Colonic mucosa (tissue), 4 donors: ENCODE measurements around the gene ATN1. TPM values are rescaled to one million over a fixed set of nuclear protein-coding genes. Genes with fewer than 3 reads are reported as not detected.

ENCODE experiments used
- DNase-seq: peaks from one replicate; pipeline ENCODE4 v3.0.0-alpha.2; 2020
- H3K27ac ChIP-seq: fragments of 200-600 bp; one replicate; pipeline ENCODE4 v1.8.0; 2021
- H3K27me3 ChIP-seq: fragments of 200-600 bp; one replicate; pipeline ENCODE4 v1.8.0; 2021
- H3K36me3 ChIP-seq: fragments of 200-600 bp; one replicate; pipeline ENCODE4 v1.8.0; 2021
- H3K4me1 ChIP-seq: fragments of 200-600 bp; one replicate; pipeline ENCODE4 v1.8.0; 2021; ENCODE audit warnings: mild to moderate bottlenecking
- H3K4me3 ChIP-seq: fragments of 200-600 bp; one replicate; pipeline ENCODE4 v1.8.0; 2021
- H3K9ac ChIP-seq, 2 donors: one replicate each; pipeline ENCODE4 v1.7.0; 2013; ENCODE audit warnings: control low read depth in 2 of 2, low read depth in 2 of 2, low read length in 2 of 2
- H3K9me3 ChIP-seq: fragments of 200-600 bp; one replicate; pipeline ENCODE4 v1.8.0; 2021
- CTCF ChIP-seq: fragments of 200-600 bp; IDR thresholded peaks from one replicate; pipeline ENCODE4 v1.8.0; 2022; ENCODE audit warnings: antibody characterized with exemption, mild to moderate bottlenecking
- intact Hi-C: fragments of 100-400 bp; cut with DNase I; formaldehyde crosslinking; loops from one replicate; pipeline ENCODE4 v1.14.1; 2022
- total RNA-seq, 2 donors: library from RNA; stranded (reverse); fragmentation: NEBNext Ultra II Directional in 1 of 2; extraction: Animal tissue kit (Norgen Biotek cat#: 25700) in 1 of 2; gene quantifications; one replicate each; pipeline ENCODE4 v1.2.1, GENCODE V29; 2021
- donor health status: healthy.
- donor health status: DM: no; HTN: no; CAD: no.
- donor health status: DM: no; HTN: no; CAD: no.

ATN1 gene
- total RNA-seq, 2 donors from 2014 or later, result 67.5 to 103 TPM

- intact Hi-C loops, result no loop called here
- Histone ChIP-seq H3K9ac (peak overlapping the region in 1 of 2 donors; percentile 5), H3K4me1 (peaks cover 14% of the 10 kb centered on the region), H3K9me3 (no peaks in the 10 kb centered on the region), H3K27me3 (no peaks in the 10 kb centered on the region), H3K4me3 (no peak overlapping the region), H3K27ac (no peak overlapping the region), H3K36me3 (no peaks in the 10 kb centered on the region)
- TF ChIP-seq CTCF, result no peak
- no peak for DNase-seq
Measured at GRCh38 chr12:6947615-6948014, 19.9 kb downstream of the ATN1 start.

GRCh38 chr12:6948873-6949594 lies 21.3 kb downstream of the ATN1 start:
- peaks cover 9% of the 10 kb centered on the region for H3K4me1 ChIP-seq
- no peak overlapping the region for H3K4me3 ChIP-seq
- DNase-seq, result no peak
- no peaks in the 10 kb centered on the region for H3K27me3 ChIP-seq
- no peaks in the 10 kb centered on the region for H3K36me3 ChIP-seq
- no peak for TF ChIP-seq CTCF
- intact Hi-C loops, result no loop called here
- no peaks in the 10 kb centered on the region for H3K9me3 ChIP-seq
- no peak overlapping the region for H3K9ac ChIP-seq
- peak overlapping the region; percentile 44 for H3K27ac ChIP-seq

- Histone ChIP-seq H3K27me3 (no peaks in the 10 kb centered on the region), H3K36me3 (no peaks in the 10 kb centered on the region), H3K27ac (peak overlapping the region; percentile 80), H3K9me3 (no peaks in the 10 kb centered on the region), H3K9ac (peak overlapping the region; percentile 31 to 74), H3K4me3 (no peak overlapping the region), H3K4me1 (peaks cover 5% of the 10 kb centered on the region)
- no peak for DNase-seq
- no peak for TF ChIP-seq CTCF
- intact Hi-C loops, result no loop called here
Measured at GRCh38 chr12:6950401-6950801, 22.6 kb downstream of the ATN1 start.

GRCh38 chr12:6950811-6951540 lies 23.2 kb downstream of the ATN1 start, which contains the start of gene PTPN6:
PTPN6 (plus strand) TSS chr12:6951356; CDS start chr12:6951513, 157 bp downstream.
- H3K27ac ChIP-seq, result peak within 1 kb of the TSS; percentile 80
- H3K27me3 ChIP-seq, result no peaks in the 10 kb centered on the region
- no peaks in the 10 kb centered on the region for H3K9me3 ChIP-seq
- no peaks in the 10 kb centered on the region for H3K4me1 ChIP-seq
- no peak for TF ChIP-seq CTCF
- intact Hi-C loops, result no loop called here
- H3K36me3 ChIP-seq, result no peaks in the 10 kb centered on the region
- peak within 1 kb of the TSS; percentile 38 for H3K4me3 ChIP-seq
- peak within 1 kb of the TSS; percentile 74 for H3K9ac ChIP-seq
- DNase-seq, result no peak

GRCh38 chr12:6951551-6952120 lies 23.9 kb downstream of the ATN1 start:
- Histone ChIP-seq H3K36me3 (no peaks in the 10 kb centered on the region), H3K9me3 (no peaks in the 10 kb centered on the region), H3K4me3 (peak overlapping the region; percentile 38), H3K27me3 (no peaks in the 10 kb centered on the region), H3K27ac (peak overlapping the region; percentile 80), H3K9ac (peak overlapping the region; percentile 74), H3K4me1 (no peaks in the 10 kb centered on the region)
- intact Hi-C loops, result no loop called here
- DNase-seq, result no peak
- no peak for TF ChIP-seq CTCF
